Rectal smooth muscle tissue (tissue), 1 donor: Measurements from ENCODE around the gene YIF1B.
"Not testable (repeated sequence)": the region's sequence is repeated elsewhere in the genome, so short reads cannot be mapped to it uniquely, and the experiment has no call there.

Experiments used
- H3K27ac ChIP-seq: one replicate; pipeline ENCODE4 v1.7.0; 2013; ENCODE audit warnings: low read depth, low read length, inconsistent platforms
- H3K27me3 ChIP-seq: one replicate; pipeline ENCODE4 v1.7.0; 2013; ENCODE audit warnings: low read length; ENCODE audit not compliant: control insufficient read depth, insufficient read depth
- H3K36me3 ChIP-seq: one replicate; pipeline ENCODE4 v1.7.0; 2013; ENCODE audit warnings: low read length; ENCODE audit not compliant: control insufficient read depth, insufficient read depth
- H3K4me1 ChIP-seq: one replicate; pipeline ENCODE4 v1.7.0; 2013; ENCODE audit warnings: low read length; ENCODE audit not compliant: control insufficient read depth, insufficient read depth
- H3K4me3 ChIP-seq: one replicate; pipeline ENCODE4 v1.7.0; 2013; ENCODE audit warnings: low read length
- H3K9ac ChIP-seq: one replicate; pipeline ENCODE4 v1.7.0; 2013; ENCODE audit warnings: low read length

The YIF1B gene

DNA sequence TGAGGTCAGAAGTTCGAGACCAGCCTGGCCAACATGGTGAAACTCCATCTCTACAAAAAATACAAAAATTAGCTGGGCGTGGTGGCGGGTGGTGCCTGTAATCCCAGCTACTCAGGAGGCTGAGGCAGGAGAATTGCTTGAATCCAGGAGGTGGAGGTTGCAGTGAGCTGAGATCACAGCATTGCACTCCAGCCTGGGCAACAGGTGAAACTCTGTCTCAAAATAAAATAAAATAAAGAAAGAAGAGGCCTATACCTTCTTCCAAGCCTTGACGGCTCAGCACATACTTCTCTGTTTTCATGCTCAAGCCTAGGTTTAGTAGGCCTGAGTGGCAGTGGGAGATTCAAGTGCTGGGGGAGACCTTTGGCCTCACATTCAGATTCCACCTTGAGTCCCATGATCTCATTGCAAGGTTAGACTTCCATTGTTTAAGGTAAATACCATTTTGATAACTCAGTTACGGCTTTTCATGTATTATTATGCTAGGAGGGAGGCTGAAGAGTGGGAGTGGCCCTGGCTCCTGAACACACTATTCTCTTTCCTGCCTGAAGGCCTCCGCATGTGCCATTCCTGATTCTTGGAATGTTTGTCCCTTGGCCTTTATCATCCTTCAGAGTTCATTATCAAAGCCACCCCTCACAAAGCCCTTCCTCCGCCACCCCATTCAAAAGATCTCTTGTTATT lies 53.0 kb downstream of the YIF1B start:
- Histone ChIP-seq H3K27me3 (no peaks in the 10 kb centered on the region), H3K36me3 (no peaks in the 10 kb centered on the region), H3K4me3 (no peak overlapping the region), H3K9ac (no peak overlapping the region), H3K27ac (no peak overlapping the region), H3K4me1 (no peaks in the 10 kb centered on the region)

DNA sequence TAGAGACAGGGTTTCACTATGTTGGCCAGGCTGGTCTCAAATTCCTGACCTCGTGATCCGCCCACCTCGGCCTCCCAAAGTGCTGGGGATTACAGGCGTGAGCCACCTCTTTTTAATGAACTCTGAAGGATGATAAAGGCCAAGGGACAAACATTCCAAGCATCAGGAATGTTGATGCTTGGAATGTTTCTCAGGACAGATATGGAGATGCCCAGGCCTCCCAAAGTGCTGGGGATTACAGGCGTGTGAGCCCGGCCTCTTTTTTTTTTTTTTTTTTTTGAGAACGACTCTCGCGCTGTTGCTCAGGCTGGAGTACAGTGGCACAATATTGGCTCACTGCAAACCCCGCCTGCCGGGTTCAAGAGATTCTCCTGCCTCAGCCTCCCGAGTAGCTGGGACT lies 53.8 kb downstream of the YIF1B start:
- H3K4me1 ChIP-seq, H3K27ac ChIP-seq, H3K9ac ChIP-seq: not testable (repeated sequence)

DNA sequence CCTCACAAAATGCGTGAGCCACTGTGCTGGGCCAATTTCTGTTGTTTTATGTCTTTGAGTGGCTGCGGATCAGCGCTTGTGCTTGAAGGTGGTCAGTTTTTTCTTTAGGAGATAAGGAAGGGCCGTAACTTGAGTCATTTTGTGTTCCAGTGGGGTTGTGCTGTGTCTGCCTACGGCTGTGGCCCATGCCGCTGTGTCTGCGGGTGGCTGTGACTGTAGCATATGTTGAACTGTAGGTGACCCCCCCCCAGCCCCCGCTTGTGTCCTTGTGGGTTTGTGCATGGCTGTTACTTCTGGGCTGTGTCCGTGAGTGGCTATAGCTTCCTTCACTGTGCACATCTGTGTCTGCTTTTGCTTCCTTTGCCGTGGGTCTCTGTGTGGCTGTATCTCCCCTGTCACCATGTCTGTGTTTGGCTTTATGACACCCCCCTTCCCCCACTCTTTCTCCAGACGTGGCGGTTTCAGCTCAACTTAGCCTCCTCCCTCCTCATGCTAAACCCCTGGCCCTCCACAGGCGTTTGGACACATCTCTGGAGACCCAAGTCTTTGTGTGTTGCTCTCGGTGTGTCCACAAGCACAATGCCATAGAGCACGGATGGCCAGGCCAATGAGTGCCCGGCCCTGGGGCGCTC lies 60.2 kb downstream of the YIF1B start:
- Histone ChIP-seq H3K9ac (no peak overlapping the region), H3K27me3 (no peaks in the 10 kb centered on the region), H3K4me1 (peaks cover 24% of the 10 kb centered on the region), H3K4me3 (peak overlapping the region; percentile 72), H3K27ac (peak overlapping the region; percentile 96), H3K36me3 (no peaks in the 10 kb centered on the region)

More for the DNA sequence above, 53.8 kb downstream of the YIF1B start:
- not testable (repeated sequence) for H3K36me3 ChIP-seq, H3K4me3 ChIP-seq, H3K27me3 ChIP-seq

DNA sequence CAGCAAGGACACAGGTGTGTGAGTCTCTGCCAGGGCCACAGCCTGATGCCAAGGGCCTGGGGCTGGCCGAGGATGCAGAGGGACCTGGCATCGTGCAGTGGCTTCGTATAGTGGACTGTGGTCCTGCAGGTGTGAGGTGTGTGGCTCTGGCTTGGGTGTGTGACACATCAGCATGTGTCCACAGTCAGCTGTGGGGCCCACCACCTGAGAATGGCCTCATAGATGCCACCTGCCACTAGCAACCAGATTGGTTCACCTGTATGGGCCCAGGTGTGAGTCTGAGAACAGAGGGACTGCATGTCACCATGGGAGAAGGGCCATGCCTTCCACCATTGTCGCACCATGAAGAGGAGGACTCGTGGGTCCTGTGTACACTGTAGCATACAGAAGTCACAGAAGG lies 62.0 kb downstream of the YIF1B start:
- Histone ChIP-seq H3K9ac (no peak overlapping the region), H3K27ac (peak overlapping the region; percentile 96), H3K36me3 (no peaks in the 10 kb centered on the region), H3K27me3 (no peaks in the 10 kb centered on the region), H3K4me1 (peaks cover 24% of the 10 kb centered on the region), H3K4me3 (peak overlapping the region; percentile 62)
